HG03045 (cell line): ENCODE results near the gene C3orf33.

Experiments used
- ATAC-seq: cut with Tn5 transposase; IDR thresholded peaks from one replicate; pipeline ENCODE4 v1.9.1; 2021; ENCODE audit warnings: mild to moderate bottlenecking, moderate library complexity; ENCODE audit not compliant: unreplicated experiment

C3orf33 gene

GRCh38 chr3:155744010-155744625 lies 62.0 kb downstream of the C3orf33 start:
- ATAC-seq = peak; percentile 39

GRCh38 chr3:155743606-155744005 lies 62.5 kb downstream of the C3orf33 start:
- ATAC-seq = no peak

GRCh38 chr3:155742349-155742965 lies 63.6 kb downstream of the C3orf33 start:
- ATAC-seq = no peak

GRCh38 chr3:155741603-155742002 lies 64.5 kb downstream of the C3orf33 start:
- no peak for ATAC-seq

- no peak for ATAC-seq
These were observed 65.0 kb downstream of the C3orf33 start for GRCh38 chr3:155741101-155741500.

GRCh38 chr3:155739154-155739553 lies 66.9 kb downstream of the C3orf33 start:
- ATAC-seq = no peak

GRCh38 chr3:155738580-155739076 lies 67.5 kb downstream of the C3orf33 start:
- no peak for ATAC-seq

- peak; percentile 92 for ATAC-seq
These were observed 68.1 kb downstream of the C3orf33 start for GRCh38 chr3:155737844-155738460.

- ATAC-seq = no peak
These were observed 69.7 kb downstream of the C3orf33 start for GRCh38 chr3:155736381-155736780.

GRCh38 chr3:155730843-155731242 lies 75.2 kb downstream of the C3orf33 start:
- ATAC-seq = no peak

GRCh38 chr3:155727836-155728235 lies 78.2 kb downstream of the C3orf33 start:
- no peak for ATAC-seq

GRCh38 chr3:155714295-155714718 lies 91.8 kb downstream of the C3orf33 start:
- ATAC-seq = no peak
